ENCODE results near the gene PSENEN.

The PSENEN gene, protein sequence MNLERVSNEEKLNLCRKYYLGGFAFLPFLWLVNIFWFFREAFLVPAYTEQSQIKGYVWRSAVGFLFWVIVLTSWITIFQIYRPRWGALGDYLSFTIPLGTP

GRCh38 chr19:35745328-35746086 lies at the start of gene PSENEN, which contains the start of gene U2AF1L4:
TSS of gene PSENEN (plus strand) at chr19:35745651. CDS start at chr19:35745931, 280 bp downstream.
TSS of gene U2AF1L4 (minus strand) at chr19:35745418. CDS start at chr19:35745391, 27 bp downstream.
- DNase-seq: peak; percentile 99 to 100

GRCh38 chr19:35695895-35696422 lies 49.5 kb upstream of the PSENEN start:
- no peak for DNase-seq

DNA sequence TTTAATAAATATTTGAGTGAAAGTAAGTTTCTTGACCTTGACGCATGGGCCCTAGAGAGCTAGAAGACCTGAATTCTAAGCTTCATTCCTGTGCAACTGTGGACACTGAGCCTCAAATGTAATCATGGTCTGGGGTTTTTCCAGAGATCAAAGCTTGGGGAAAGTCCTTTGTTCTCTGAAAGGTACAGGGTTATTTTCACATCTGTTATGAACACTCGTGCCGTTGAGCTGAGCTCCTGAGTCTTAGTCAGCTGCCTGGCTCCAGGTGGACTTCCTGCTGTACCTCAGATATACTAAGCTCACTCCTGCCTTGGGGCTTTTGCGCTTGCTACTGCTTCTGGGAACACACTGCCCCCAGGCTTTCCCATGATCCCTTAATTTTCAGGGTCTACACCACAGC lies 48.6 kb upstream of the PSENEN start:
- DNase-seq: no peak

DNA sequence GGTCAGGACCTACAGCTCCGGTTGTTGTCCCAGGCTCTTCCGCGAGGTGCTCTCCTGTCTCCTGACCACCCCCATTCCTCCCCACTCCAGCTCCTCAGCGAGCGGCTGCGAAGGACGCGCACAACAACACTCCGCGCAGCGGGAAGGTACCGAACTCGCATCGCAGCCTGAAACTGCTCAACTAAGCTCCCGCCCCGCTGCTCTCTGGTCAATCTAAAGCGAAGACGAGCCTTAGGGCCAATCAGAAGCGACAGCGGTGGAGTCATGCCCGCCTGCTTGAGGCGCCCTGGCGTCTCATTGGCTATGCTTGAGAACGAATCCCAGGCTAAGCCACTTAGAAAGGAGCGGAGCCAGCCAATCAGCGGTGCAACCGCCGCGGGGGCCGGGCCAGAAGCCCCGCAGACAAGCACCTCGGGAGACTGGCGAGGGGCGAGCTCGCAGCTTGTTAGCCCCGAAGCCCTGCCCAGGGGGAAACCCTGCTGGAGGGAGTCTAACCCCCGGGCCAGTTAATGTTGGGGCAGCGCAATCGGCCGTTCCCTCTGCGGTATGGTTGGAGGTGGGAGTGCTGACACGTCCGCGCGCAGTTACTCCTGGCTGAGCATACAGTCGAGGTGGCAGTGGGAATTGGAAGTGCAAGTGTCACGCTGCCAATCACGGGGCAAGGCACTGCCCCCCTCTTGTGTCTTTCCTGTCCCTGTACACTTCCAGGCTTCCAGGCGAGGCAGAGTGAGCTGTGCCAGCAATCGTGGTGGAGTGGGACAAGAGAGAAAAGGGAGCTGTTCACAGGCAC lies 43.0 kb upstream of the PSENEN start:
- DNase-seq: peak; percentile 96 to 97

GRCh38 chr19:35703343-35703742 lies 42.1 kb upstream of the PSENEN start:
- no peak for DNase-seq

DNA sequence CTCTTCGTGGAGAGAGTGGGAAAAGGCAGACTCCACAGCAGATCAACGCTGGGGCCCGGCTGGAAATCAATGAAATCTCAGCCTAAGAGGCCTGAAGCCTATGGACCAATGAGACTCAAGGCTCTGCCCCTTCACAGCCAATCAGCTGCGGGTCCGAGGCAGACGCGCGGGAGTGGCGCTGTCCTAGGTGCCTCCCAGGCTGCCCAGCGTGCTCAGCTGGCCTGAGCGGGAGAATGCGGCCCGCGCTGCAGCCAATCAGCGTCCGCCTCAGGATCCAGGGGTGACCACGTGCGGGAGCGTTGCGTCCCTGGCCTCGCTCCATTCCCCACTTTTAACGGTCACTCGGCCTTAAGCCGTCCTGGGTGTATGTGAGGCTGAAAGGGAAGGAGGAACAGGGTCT lies 41.2 kb upstream of the PSENEN start, which contains the start of gene ZBTB32:
Gene ZBTB32, plus strand, starts transcription at position 341 of the 400 bp plus-strand sequence. CDS start 10,069 bp downstream, outside the sequence.
- DNase-seq: no peak

DNA sequence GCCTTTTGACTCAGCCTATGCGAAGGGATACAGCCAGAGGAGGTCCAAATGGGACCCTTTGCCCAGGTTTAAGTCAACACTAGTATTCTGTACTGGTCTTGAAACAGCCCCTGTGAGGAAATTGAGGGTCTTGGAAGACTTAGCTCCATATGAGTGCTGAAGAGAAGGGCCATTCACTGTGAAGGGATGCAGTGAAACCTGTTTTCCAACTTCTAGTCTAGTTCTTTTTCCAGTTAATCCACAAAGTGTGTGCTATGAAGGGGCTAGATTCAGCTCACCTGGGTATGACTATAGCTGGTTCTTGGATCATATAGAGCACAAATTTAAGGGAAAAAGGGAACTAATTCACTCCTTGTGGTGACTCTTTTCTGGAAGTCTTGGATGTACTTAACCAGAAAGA lies 37.1 kb upstream of the PSENEN start:
- DNase-seq: no peak

- peak in 1 of 2 donors; percentile 29 for DNase-seq
These were observed 34.4 kb upstream of the PSENEN start for GRCh38 chr19:35710784-35711723.

- DNase-seq: peak; percentile 47 to 58
These were observed 32.6 kb upstream of the PSENEN start for GRCh38 chr19:35712567-35713505.

- no peak for DNase-seq
These were observed 32.0 kb upstream of the PSENEN start for GRCh38 chr19:35713506-35713850.

DNA sequence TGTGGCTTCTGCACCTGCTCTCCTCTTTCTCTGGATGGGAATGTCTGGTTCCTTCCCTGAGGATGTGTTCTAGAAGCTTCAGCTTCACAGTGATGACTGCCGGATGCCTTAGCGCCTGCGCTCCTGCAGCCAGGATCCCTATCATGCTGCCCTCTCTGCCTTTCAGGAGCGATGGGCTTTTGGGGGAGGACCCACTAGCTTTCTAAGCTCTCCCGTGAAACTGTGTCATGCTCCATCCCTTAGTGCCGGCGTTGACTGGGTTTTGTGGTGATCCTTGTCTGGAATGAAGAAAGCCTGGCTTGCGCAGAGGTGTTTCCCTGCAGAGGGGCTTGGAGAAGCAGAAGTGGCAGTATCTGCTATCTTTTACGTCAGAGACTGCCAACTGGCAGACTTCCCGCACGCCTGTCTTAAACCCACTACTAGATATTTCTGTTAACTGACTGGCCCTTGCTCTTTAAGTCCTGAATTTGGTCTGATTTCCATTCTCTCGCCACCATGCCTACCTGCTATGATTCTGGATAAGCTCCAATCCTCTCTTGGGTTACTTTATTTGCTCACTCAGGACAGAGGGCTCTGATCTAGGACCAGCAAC lies 31.5 kb upstream of the PSENEN start:
- no peak for DNase-seq

GRCh38 chr19:35714601-35715354 lies 30.7 kb upstream of the PSENEN start:
- peak in 1 of 2 donors; percentile 14 for DNase-seq

DNA sequence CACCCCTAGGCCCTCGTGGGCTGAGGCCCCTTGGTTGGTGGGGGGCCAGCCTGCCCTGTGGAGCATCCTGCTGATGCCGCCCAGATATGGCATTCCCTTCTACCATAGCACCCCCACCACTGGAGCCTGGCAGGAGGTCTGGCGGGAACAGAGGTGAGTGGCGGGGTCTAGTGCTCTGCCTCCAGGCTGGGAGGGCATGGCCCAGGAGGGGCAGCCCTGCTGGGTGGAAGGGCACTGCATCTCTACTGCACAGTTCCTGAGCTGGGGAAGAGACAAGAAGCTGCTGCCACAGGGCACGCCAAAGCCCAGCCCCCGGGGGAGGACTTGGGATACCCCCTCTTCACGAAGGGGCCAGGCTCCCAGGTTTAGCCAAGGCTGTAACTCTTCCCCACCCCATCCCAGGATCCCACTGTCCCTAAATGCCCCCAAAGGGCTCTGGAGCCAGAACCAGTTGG lies 30.1 kb upstream of the PSENEN start:
- no peak for DNase-seq

DNA sequence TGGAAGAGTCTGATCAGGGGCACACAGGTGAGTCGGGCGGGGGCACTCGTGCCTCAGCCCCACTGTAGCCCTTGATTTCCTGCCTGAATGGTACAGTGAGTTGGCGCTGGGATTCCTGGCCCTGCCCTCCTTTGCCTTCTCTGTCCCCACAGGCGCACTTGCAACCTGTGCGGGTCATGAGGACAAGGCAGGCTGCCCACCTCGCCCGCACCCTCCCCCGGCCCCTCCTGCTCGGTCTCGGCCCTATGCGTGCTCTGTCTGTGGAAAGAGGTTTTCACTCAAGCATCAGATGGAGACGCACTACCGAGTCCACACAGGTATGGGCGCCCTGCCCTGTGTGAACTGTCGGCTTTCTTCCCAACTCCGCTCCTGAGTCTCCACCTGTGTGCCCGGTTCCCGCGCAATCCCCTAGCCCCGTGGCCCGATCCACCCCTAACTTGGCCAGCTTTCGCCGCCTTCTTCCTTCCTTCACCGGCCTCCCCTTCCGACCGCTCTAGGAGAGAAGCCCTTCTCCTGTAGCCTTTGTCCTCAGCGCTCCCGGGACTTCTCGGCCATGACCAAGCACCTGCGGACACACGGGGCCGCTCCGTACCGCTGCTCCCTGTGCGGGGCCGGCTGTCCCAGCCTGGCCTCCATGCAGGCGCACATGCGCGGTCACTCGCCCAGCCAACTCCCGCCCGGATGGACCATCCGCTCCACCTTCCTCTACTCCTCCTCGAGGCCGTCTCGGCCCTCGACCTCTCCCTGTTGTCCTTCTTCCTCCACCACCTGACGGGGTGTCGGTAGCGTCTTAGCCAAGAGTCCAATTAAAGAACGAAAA lies 29.3 kb upstream of the PSENEN start:
- DNase-seq: peak in 1 of 2 donors; percentile 11

- DNase-seq: peak; percentile 98
These were observed 28.4 kb upstream of the PSENEN start for GRCh38 chr19:35716801-35717664.

- no peak for DNase-seq
These were observed 27.6 kb upstream of the PSENEN start, which contains the start of gene KMT2B for GRCh38 chr19:35717665-35718344. TSS of gene KMT2B (plus strand) at chr19:35718003. CDS start at chr19:35718019, 16 bp downstream.

Measured in CD4-positive, alpha-beta T cell treated with Interleukin-4 for 1 hour (primary cell).